Measurements from ENCODE around the gene NPAS1.

The NPAS1 gene

GRCh38 chr19:47001584-47001983, 18.1 kb upstream of the NPAS1 start:
- no peak for DNase-seq (ENCODE audit: extremely low spot score)
- CTCF ChIA-PET, result no interaction called here
- POLR2A ChIA-PET, result no interaction called here
- no peak for TF ChIP-seq FOXK2 (IDR thresholded peaks at IDR 0.05)

GRCh38 chr19:47002106-47002766, 17.4 kb upstream of the NPAS1 start:
- CTCF ChIA-PET, result interaction anchor here (1.0 kb wide), 1 partner anchor 11 kb away, joined by 4 read pairs; no protein-coding TSS in a partner anchor
- POLR2A ChIA-PET, result interaction anchor here (0.9 kb wide), 1 partner anchor 214 kb away, joined by 3 read pairs; the partner anchor contains the start of gene SLC1A5
- TF ChIP-seq TARDBP (IDR thresholded peaks at IDR 0.05) (no peak), SUZ12 (IDR thresholded peaks at IDR 0.05) (no peak), FOXA1 (IDR thresholded peaks at IDR 0.05) (no peak), SP1 (IDR thresholded peaks at IDR 0.05) (no peak), ZNF384 (IDR thresholded peaks at IDR 0.05) (no peak), BHLHE40 (IDR thresholded peaks at IDR 0.05; ENCODE audit: borderline replicate concordance) (no peak), CTBP1 (IDR thresholded peaks at IDR 0.05; ENCODE audit: borderline replicate concordance) (no peak), FOXM1 (IDR thresholded peaks at IDR 0.05; ENCODE audit: borderline replicate concordance) (no peak), NFRKB (IDR thresholded peaks at IDR 0.05) (no peak), L3MBTL2 (conservative IDR thresholded peaks at IDR 0.05) (no peak), LEF1 (IDR thresholded peaks at IDR 0.05; ENCODE audit: borderline replicate concordance) (no peak), HDGF (IDR thresholded peaks at IDR 0.05; ENCODE audit: borderline replicate concordance) (no peak), PKNOX1 (IDR thresholded peaks at IDR 0.05) (no peak), FOXK2 (IDR thresholded peaks at IDR 0.05) (no peak), ELF4 (IDR thresholded peaks at IDR 0.05) (no peak), ARNT (IDR thresholded peaks at IDR 0.05) (no peak)
- DNase-seq (ENCODE audit: extremely low spot score), result no peak

- ChIA-PET POLR2A (interaction anchor here (0.9 kb wide), 1 partner anchor 215 kb away, joined by 3 read pairs; the partner anchor contains the start of gene SLC1A5), CTCF (interaction anchor here (0.7 to 1.0 kb wide), 2 partner anchors 10 to 377 kb away, joined by 3 to 4 read pairs; no protein-coding TSS in a partner anchor)
- TF ChIP-seq FOXM1 (IDR thresholded peaks at IDR 0.05; ENCODE audit: borderline replicate concordance) (no peak), CTBP1 (IDR thresholded peaks at IDR 0.05; ENCODE audit: borderline replicate concordance) (no peak), LEF1 (IDR thresholded peaks at IDR 0.05; ENCODE audit: borderline replicate concordance) (no peak), PKNOX1 (IDR thresholded peaks at IDR 0.05) (no peak), BHLHE40 (IDR thresholded peaks at IDR 0.05; ENCODE audit: borderline replicate concordance) (no peak), TARDBP (IDR thresholded peaks at IDR 0.05) (no peak), FOXK2 (IDR thresholded peaks at IDR 0.05) (no peak), HDGF (IDR thresholded peaks at IDR 0.05; ENCODE audit: borderline replicate concordance) (no peak), ELF4 (IDR thresholded peaks at IDR 0.05) (no peak), ARNT (IDR thresholded peaks at IDR 0.05) (no peak), L3MBTL2 (conservative IDR thresholded peaks at IDR 0.05) (no peak), NFRKB (IDR thresholded peaks at IDR 0.05) (no peak), SP1 (IDR thresholded peaks at IDR 0.05) (no peak)
- no peak for DNase-seq (ENCODE audit: extremely low spot score)
Measured at GRCh38 chr19:47002853-47003610, 16.6 kb upstream of the NPAS1 start.

GRCh38 chr19:47003611-47004465, 15.8 kb upstream of the NPAS1 start:
- no peak for DNase-seq (ENCODE audit: extremely low spot score)
- POLR2A ChIA-PET, result no interaction called here
- TF ChIP-seq FOXM1 (IDR thresholded peaks at IDR 0.05; ENCODE audit: borderline replicate concordance) (no peak), ZNF384 (IDR thresholded peaks at IDR 0.05) (no peak), BHLHE40 (IDR thresholded peaks at IDR 0.05; ENCODE audit: borderline replicate concordance) (no peak), SUZ12 (IDR thresholded peaks at IDR 0.05) (no peak), ELF4 (IDR thresholded peaks at IDR 0.05) (no peak), FOXA1 (IDR thresholded peaks at IDR 0.05) (no peak), LEF1 (IDR thresholded peaks at IDR 0.05; ENCODE audit: borderline replicate concordance) (no peak), PKNOX1 (IDR thresholded peaks at IDR 0.05) (no peak), TARDBP (IDR thresholded peaks at IDR 0.05) (no peak), CTBP1 (IDR thresholded peaks at IDR 0.05; ENCODE audit: borderline replicate concordance) (no peak), ARNT (IDR thresholded peaks at IDR 0.05) (no peak), FOXK2 (IDR thresholded peaks at IDR 0.05) (no peak), L3MBTL2 (conservative IDR thresholded peaks at IDR 0.05) (no peak), SP1 (IDR thresholded peaks at IDR 0.05) (no peak), NFRKB (IDR thresholded peaks at IDR 0.05) (no peak), HDGF (IDR thresholded peaks at IDR 0.05; ENCODE audit: borderline replicate concordance) (no peak)
- CTCF ChIA-PET, result interaction anchor here (0.7 kb wide), 1 partner anchor 378 kb away, joined by 3 read pairs; no protein-coding TSS in a partner anchor

- CTCF ChIA-PET, result no interaction called here
- TF ChIP-seq L3MBTL2 (conservative IDR thresholded peaks at IDR 0.05) (no peak), HDGF (IDR thresholded peaks at IDR 0.05; ENCODE audit: borderline replicate concordance) (no peak), PKNOX1 (IDR thresholded peaks at IDR 0.05) (no peak), ZNF384 (IDR thresholded peaks at IDR 0.05) (no peak), BHLHE40 (IDR thresholded peaks at IDR 0.05; ENCODE audit: borderline replicate concordance) (no peak), FOXK2 (IDR thresholded peaks at IDR 0.05) (no peak)
- POLR2A ChIA-PET, result no interaction called here
- DNase-seq (ENCODE audit: extremely low spot score), result no peak
Measured at GRCh38 chr19:47005164-47005641, 14.4 kb upstream of the NPAS1 start.
